HEK293 (cell line): ENCODE results near the gene UPK3A.

Source experiments
- EGR2 ChIP-seq: fragments of 450-650 bp; formaldehyde crosslinking; IDR thresholded peaks from 2 replicates; pipeline ENCODE4 v1.5.1; 2016; ENCODE audit warnings: low read depth, missing biosample characterization, missing genetic modification characterization
- GLIS1 ChIP-seq: fragments of 450-650 bp; formaldehyde crosslinking; IDR thresholded peaks from 2 replicates; pipeline ENCODE4 v1.5.1; 2016; ENCODE audit warnings: missing biosample characterization, missing genetic modification characterization
- GLIS2 ChIP-seq: fragments of 450-650 bp; formaldehyde crosslinking; IDR thresholded peaks from 2 replicates; pipeline ENCODE4 v1.5.1; 2016; ENCODE audit warnings: missing biosample characterization, missing genetic modification characterization
- HOXD13 ChIP-seq: sonication (generic); formaldehyde crosslinking; IDR thresholded peaks from 2 replicates; pipeline ENCODE4 v1.8.0; 2022; ENCODE audit warnings: missing genetic modification reagents, borderline replicate concordance
- KLF1 ChIP-seq: fragments of 450-650 bp; formaldehyde crosslinking; IDR thresholded peaks from 2 replicates; pipeline ENCODE4 v1.5.1; 2016; ENCODE audit warnings: missing biosample characterization, missing genetic modification characterization
- KLF8 ChIP-seq: fragments of 450-650 bp; formaldehyde crosslinking; IDR thresholded peaks from 2 replicates; pipeline ENCODE4 v1.5.1; 2016; ENCODE audit warnings: missing biosample characterization, missing genetic modification characterization
- MZF1 ChIP-seq: fragments of 450-650 bp; formaldehyde crosslinking; IDR thresholded peaks from 2 replicates; pipeline ENCODE4 v1.5.1; 2017; ENCODE audit warnings: missing biosample characterization, missing genetic modification characterization, borderline replicate concordance
- OSR2 ChIP-seq: fragments of 450-650 bp; formaldehyde crosslinking; IDR thresholded peaks from 2 replicates; pipeline ENCODE4 v1.5.1; 2016; ENCODE audit warnings: missing biosample characterization, missing genetic modification characterization
- PRDM1 ChIP-seq: fragments of 450-650 bp; formaldehyde crosslinking; IDR thresholded peaks from 2 replicates; pipeline ENCODE4; 2016; ENCODE audit warnings: missing biosample characterization, missing genetic modification characterization
- SP2 ChIP-seq: fragments of 450-650 bp; formaldehyde crosslinking; IDR thresholded peaks from 2 replicates; pipeline ENCODE4 v1.5.1; 2016; ENCODE audit warnings: missing biosample characterization, missing genetic modification characterization
- YY2 ChIP-seq: fragments of 450-650 bp; formaldehyde crosslinking; IDR thresholded peaks from 2 replicates; pipeline ENCODE4 v1.5.1; 2016; ENCODE audit warnings: missing biosample characterization, missing genetic modification characterization
- ZBTB17 ChIP-seq: fragments of 450-650 bp; formaldehyde crosslinking; IDR thresholded peaks from 2 replicates; pipeline ENCODE4 v1.5.1; 2016; ENCODE audit warnings: missing biosample characterization, missing genetic modification characterization
- ZEB2 ChIP-seq: fragments of 450-650 bp; formaldehyde crosslinking; IDR thresholded peaks from 2 replicates; pipeline ENCODE4 v1.5.1; 2016; ENCODE audit warnings: missing biosample characterization, missing genetic modification characterization
- ZIC2 ChIP-seq: fragments of 450-650 bp; formaldehyde crosslinking; IDR thresholded peaks from 2 replicates; pipeline ENCODE4 v1.5.1; 2016; ENCODE audit warnings: missing biosample characterization, missing genetic modification characterization
- ZNF169 ChIP-seq: fragments of 450-650 bp; formaldehyde crosslinking; IDR thresholded peaks from 2 replicates; pipeline ENCODE4 v1.5.1; 2016; ENCODE audit warnings: missing biosample characterization, missing genetic modification characterization
- ZNF174 ChIP-seq: fragments of 450-650 bp; formaldehyde crosslinking; IDR thresholded peaks from 2 replicates; pipeline ENCODE4 v1.5.0; 2017; ENCODE audit warnings: missing biosample characterization, mild to moderate bottlenecking, missing genetic modification characterization
- ZNF335 ChIP-seq: fragments of 450-650 bp; formaldehyde crosslinking; conservative IDR thresholded peaks from 2 replicates; pipeline ENCODE4 v1.5.1; 2016; ENCODE audit warnings: missing biosample characterization, missing genetic modification characterization
- ZNF350 ChIP-seq: fragments of 450-650 bp; formaldehyde crosslinking; IDR thresholded peaks from 2 replicates; pipeline ENCODE4 v1.5.0; 2017; ENCODE audit warnings: missing biosample characterization, mild to moderate bottlenecking, missing genetic modification characterization
- ZNF354C ChIP-seq: fragments of 450-650 bp; formaldehyde crosslinking; IDR thresholded peaks from 2 replicates; pipeline ENCODE4 v1.5.1; 2016; ENCODE audit warnings: missing biosample characterization, missing genetic modification characterization, low read depth, borderline replicate concordance
- ZNF391 ChIP-seq: fragments of 450-650 bp; formaldehyde crosslinking; IDR thresholded peaks from 2 replicates; pipeline ENCODE4 v1.5.1; 2016; ENCODE audit warnings: low read depth, missing biosample characterization, missing genetic modification characterization, borderline replicate concordance
- ZNF48 ChIP-seq: fragments of 450-650 bp; formaldehyde crosslinking; IDR thresholded peaks from 2 replicates; pipeline ENCODE4 v1.5.1; 2016; ENCODE audit warnings: missing biosample characterization, missing genetic modification characterization
- ZNF529 ChIP-seq: fragments of 450-650 bp; formaldehyde crosslinking; IDR thresholded peaks from 2 replicates; pipeline ENCODE4 v1.5.1; 2017; ENCODE audit warnings: missing genetic modification characterization, missing biosample characterization; ENCODE audit not compliant: insufficient replicate concordance
- ZNF596 ChIP-seq: fragments of 450-650 bp; IDR thresholded peaks from 2 replicates; pipeline ENCODE4 v1.5.0; 2018; ENCODE audit warnings: missing biosample characterization, mild to moderate bottlenecking, missing genetic modification characterization, moderate library complexity
- ZNF629 ChIP-seq: fragments of 450-650 bp; formaldehyde crosslinking; IDR thresholded peaks from 2 replicates; pipeline ENCODE4 v1.5.1; 2017; ENCODE audit warnings: missing biosample characterization, missing genetic modification characterization
- ZNF785 ChIP-seq: fragments of 450-650 bp; formaldehyde crosslinking; IDR thresholded peaks from 2 replicates; pipeline ENCODE4 v1.5.1; 2016; ENCODE audit warnings: missing biosample characterization, missing genetic modification characterization
- ZSCAN23 ChIP-seq: fragments of 450-650 bp; formaldehyde crosslinking; IDR thresholded peaks from 2 replicates; pipeline ENCODE4 v1.5.1; 2016; ENCODE audit warnings: missing biosample characterization, missing genetic modification characterization
- TF ChIP-seq, protein P1 (sequence below): fragments of 450-650 bp; formaldehyde crosslinking; conservative IDR thresholded peaks from 2 replicates; pipeline ENCODE4 v1.5.1; 2016; ENCODE audit warnings: low read depth, missing biosample characterization, missing genetic modification characterization
- TF ChIP-seq, protein P2 (sequence below): fragments of 450-650 bp; formaldehyde crosslinking; IDR thresholded peaks from 2 replicates; pipeline ENCODE4 v1.5.1; 2016; ENCODE audit warnings: missing biosample characterization, missing genetic modification characterization
- TF ChIP-seq, protein P3 (sequence below): fragments of 450-650 bp; formaldehyde crosslinking; IDR thresholded peaks from 2 replicates; pipeline ENCODE4 v1.5.0; 2017; ENCODE audit warnings: missing biosample characterization, missing genetic modification characterization, borderline replicate concordance
- TF ChIP-seq, protein P4 (sequence below): fragments of 450-650 bp; formaldehyde crosslinking; IDR thresholded peaks from 2 replicates; pipeline ENCODE4 v1.5.1; 2017; ENCODE audit warnings: missing biosample characterization, missing genetic modification characterization

UPK3A gene

DNA sequence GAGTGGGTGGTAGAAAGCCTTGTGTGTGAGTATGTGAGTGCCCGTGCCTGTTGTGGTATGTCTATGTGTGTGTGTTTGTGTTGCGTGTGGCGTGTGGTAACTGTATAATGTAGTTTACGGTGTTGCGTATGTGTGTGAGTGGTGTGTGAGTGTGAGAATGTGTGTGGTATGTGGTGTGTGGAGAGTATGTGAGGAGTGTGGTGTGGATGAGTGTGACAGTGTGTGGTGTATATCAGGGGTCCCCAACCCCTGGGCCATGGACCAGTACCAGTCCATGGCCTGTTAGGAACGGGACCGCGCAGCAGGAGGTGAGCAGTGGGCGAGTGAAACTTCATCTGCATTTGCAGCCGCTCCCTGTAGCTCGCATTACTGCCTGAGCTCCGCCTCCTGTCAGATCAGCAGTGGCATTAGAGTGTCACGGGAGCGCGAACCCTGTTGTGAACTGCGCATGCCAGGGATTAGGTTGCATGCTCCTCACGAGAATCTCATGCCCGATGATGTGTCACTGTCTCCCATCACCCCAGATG is 5.7 kb downstream of the UPK3A start (continued):
- TF ChIP-seq GLIS1 (tag by site-specific recombination) (peak; percentile 86), ZNF391 (tag by site-specific recombination) (peak; percentile 87; the same call in 1 of the 2 replicates), ZNF529 (tag by site-specific recombination) (no peak), YY2 (tag by site-specific recombination) (peak; percentile 44), HOXD13 (CRISPR knock-in tag) (no peak), ZNF48 (tag by site-specific recombination) (no peak), ZNF174 (tag by site-specific recombination) (no peak), OSR2 (tag by site-specific recombination) (peak; percentile 91), SP2 (tag by site-specific recombination) (peak; percentile 33), KLF8 (tag by site-specific recombination) (peak; percentile 22; the same call in 1 of the 2 replicates), ZEB2 (0 out of 2 replicates have a peak, but pooled peaks have one; percentile 47), EGR2 (tag by site-specific recombination) (peak; percentile 65; the same call in 1 of the 2 replicates), ZNF169 (peak; percentile 47; the same call in 1 of the 2 replicates), ZNF596 (no peak), ZSCAN23 (no peak; the same call in 1 of the 2 replicates), ZBTB17 (peak; percentile 80), ZNF350 (tag by site-specific recombination) (no peak), KLF1 (tag by site-specific recombination) (peak; percentile 53), ZNF629 (tag by site-specific recombination) (peak; percentile 51), PRDM1 (tag by site-specific recombination) (peak; percentile 53; the same call in 1 of the 2 replicates), MZF1 (tag by site-specific recombination) (no peak), ZNF335 (tag by site-specific recombination) (0 out of 2 replicates have a peak, but pooled peaks have one; percentile 36), GLIS2 (tag by site-specific recombination) (peak; percentile 33; the same call in 1 of the 2 replicates), ZNF785 (tag by site-specific recombination) (peak; percentile 89; the same call in 1 of the 2 replicates), ZNF354C (no peak), ZIC2 (tag by site-specific recombination) (peak; percentile 87)
- TF ChIP-seq, protein P1, sequence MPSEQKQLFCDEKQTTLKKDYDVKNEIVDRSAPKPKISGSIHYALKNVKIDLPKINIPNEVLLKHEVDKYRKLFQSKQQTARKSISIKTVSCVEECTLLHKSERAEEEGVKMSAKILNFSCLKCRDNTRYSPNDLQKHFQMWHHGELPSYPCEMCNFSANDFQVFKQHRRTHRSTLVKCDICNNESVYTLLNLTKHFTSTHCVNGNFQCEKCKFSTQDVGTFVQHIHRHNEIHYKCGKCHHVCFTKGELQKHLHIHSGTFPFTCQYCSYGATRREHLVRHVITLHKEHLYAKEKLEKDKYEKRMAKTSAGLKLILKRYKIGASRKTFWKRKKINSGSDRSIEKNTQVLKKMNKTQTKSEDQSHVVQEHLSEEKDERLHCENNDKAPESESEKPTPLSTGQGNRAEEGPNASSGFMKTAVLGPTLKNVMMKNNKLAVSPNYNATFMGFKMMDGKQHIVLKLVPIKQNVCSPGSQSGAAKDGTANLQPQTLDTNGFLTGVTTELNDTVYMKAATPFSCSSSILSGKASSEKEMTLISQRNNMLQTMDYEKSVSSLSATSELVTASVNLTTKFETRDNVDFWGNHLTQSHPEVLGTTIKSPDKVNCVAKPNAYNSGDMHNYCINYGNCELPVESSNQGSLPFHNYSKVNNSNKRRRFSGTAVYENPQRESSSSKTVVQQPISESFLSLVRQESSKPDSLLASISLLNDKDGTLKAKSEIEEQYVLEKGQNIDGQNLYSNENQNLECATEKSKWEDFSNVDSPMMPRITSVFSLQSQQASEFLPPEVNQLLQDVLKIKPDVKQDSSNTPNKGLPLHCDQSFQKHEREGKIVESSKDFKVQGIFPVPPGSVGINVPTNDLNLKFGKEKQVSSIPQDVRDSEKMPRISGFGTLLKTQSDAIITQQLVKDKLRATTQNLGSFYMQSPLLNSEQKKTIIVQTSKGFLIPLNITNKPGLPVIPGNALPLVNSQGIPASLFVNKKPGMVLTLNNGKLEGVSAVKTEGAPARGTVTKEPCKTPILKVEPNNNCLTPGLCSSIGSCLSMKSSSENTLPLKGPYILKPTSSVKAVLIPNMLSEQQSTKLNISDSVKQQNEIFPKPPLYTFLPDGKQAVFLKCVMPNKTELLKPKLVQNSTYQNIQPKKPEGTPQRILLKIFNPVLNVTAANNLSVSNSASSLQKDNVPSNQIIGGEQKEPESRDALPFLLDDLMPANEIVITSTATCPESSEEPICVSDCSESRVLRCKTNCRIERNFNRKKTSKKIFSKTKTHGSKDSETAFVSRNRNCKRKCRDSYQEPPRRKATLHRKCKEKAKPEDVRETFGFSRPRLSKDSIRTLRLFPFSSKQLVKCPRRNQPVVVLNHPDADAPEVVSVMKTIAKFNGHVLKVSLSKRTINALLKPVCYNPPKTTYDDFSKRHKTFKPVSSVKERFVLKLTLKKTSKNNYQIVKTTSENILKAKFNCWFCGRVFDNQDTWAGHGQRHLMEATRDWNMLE (tag by site-specific recombination) = no peak
- TF ChIP-seq, protein P2, sequence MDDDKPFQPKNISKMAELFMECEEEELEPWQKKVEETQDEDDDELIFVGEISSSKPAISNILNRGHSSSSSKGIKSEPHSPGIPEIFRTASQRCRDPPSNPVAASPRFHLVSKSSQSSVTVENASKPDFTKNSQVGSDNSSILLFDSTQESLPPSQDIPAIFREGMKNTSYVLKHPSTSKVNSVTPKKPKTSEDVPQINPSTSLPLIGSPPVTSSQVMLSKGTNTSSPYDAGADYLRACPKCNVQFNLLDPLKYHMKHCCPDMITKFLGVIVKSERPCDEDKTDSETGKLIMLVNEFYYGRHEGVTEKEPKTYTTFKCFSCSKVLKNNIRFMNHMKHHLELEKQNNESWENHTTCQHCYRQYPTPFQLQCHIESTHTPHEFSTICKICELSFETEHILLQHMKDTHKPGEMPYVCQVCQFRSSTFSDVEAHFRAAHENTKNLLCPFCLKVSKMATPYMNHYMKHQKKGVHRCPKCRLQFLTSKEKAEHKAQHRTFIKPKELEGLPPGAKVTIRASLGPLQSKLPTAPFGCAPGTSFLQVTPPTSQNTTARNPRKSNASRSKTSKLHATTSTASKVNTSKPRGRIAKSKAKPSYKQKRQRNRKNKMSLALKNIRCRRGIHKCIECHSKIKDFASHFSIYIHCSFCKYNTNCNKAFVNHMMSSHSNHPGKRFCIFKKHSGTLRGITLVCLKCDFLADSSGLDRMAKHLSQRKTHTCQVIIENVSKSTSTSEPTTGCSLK = peak; percentile 61; the same call in 1 of the 2 replicates
- TF ChIP-seq, protein P3, sequence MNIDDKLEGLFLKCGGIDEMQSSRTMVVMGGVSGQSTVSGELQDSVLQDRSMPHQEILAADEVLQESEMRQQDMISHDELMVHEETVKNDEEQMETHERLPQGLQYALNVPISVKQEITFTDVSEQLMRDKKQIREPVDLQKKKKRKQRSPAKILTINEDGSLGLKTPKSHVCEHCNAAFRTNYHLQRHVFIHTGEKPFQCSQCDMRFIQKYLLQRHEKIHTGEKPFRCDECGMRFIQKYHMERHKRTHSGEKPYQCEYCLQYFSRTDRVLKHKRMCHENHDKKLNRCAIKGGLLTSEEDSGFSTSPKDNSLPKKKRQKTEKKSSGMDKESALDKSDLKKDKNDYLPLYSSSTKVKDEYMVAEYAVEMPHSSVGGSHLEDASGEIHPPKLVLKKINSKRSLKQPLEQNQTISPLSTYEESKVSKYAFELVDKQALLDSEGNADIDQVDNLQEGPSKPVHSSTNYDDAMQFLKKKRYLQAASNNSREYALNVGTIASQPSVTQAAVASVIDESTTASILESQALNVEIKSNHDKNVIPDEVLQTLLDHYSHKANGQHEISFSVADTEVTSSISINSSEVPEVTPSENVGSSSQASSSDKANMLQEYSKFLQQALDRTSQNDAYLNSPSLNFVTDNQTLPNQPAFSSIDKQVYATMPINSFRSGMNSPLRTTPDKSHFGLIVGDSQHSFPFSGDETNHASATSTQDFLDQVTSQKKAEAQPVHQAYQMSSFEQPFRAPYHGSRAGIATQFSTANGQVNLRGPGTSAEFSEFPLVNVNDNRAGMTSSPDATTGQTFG (tag by site-specific recombination) = 0 out of 2 replicates have a peak, but pooled peaks have one; percentile 51
- TF ChIP-seq, protein P4, sequence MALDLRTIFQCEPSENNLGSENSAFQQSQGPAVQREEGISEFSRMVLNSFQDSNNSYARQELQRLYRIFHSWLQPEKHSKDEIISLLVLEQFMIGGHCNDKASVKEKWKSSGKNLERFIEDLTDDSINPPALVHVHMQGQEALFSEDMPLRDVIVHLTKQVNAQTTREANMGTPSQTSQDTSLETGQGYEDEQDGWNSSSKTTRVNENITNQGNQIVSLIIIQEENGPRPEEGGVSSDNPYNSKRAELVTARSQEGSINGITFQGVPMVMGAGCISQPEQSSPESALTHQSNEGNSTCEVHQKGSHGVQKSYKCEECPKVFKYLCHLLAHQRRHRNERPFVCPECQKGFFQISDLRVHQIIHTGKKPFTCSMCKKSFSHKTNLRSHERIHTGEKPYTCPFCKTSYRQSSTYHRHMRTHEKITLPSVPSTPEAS (tag by site-specific recombination) = no peak
